NT2/D1 (cell line): ENCODE results near the gene FBXO42.

Experiments
- SUZ12 ChIP-seq: IDR thresholded peaks from 2 replicates; pipeline ENCODE4 v1.6.1; 2011; ENCODE audit not compliant: insufficient read length, insufficient read depth; ENCODE audit errors: extremely low read depth
- ZNF274 ChIP-seq: IDR thresholded peaks from 2 replicates; pipeline ENCODE4 v1.6.1; 2011; ENCODE audit warnings: mild to moderate bottlenecking, low read depth, low read length

- TF ChIP-seq SUZ12 = no peak
- no peak for TF ChIP-seq ZNF274
Measured at GRCh38 chr1:16394977-16395376, 42.7 kb upstream of the FBXO42 start.
